GM18505 (cell line): ENCODE measurements around the gene TNNT2.

Experiments used
- ATAC-seq: cut with Tn5 transposase; IDR thresholded peaks from one replicate; pipeline ENCODE4 v1.9.1; 2021; ENCODE audit not compliant: unreplicated experiment
- POLR2A ChIP-seq: IDR thresholded peaks from 4 replicates; pipeline ENCODE4 v1.6.1; 2011; ENCODE audit warnings: borderline replicate concordance; ENCODE audit not compliant: insufficient read depth, insufficient read length; ENCODE audit errors: extremely low read depth

TNNT2 gene

DNA sequence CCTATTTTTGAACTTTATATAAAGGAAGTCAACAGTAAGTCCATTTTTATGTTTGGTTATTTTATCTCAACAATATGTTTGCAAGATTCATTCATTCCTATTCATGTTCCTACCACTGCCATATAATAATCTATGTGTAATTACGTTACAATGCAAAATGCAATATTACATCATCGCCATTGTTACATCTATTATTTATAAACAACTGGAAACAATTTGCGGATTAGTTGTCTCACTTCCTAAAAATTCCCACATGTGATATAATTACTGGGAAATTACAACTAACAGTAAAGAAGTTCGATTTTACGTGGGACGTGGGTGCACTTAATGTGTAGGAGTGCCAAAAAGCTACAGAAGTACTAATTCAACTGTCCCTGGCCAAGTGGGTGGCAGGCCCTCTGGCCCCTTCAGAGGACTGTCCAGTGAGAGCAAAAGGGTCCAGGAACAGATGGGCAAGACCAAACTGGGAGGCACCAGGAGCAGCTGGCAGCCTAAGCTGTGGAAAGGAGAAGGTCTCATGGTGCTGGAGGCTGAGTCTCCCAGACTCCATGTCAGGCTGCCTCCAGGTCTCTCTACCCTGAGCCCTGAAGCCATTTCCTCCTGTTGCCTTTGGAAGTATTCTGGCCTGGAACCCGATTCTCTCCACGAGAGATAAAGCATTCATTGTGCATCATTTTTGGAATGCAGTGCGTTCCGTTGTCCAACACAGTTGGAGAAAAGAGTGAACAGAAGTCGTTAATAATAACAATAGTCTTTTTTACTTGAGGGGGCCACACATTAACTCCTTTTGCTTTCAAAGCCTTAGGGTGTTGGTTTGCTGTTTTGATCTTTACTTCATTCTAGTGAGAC lies 42.9 kb downstream of the TNNT2 start:
- no peak for ATAC-seq

GRCh38 chr1:201332616-201333335 lies 44.7 kb downstream of the TNNT2 start:
- no peak for ATAC-seq
- TF ChIP-seq POLR2A, result no peak

More for the DNA sequence above, 42.9 kb downstream of the TNNT2 start:
- no peak for TF ChIP-seq POLR2A

DNA sequence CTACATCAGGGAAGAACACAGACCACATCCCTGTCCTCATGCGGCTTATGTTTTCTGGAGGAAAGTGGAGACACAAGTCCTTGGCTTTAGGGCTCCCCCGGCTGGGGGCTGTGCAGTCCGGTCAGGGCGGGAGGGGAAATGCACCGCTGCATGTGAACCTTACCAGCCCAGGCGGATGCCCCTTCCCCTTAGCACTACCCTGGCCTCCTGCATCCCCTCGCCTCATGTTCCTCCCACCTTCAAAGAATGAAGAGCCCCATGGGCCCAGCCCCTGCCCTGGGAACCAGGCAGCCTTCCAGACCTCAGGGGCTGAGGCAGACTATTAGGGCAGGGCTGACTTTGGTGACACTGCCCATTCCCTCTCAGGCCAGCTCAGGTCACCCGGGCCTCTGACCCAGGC lies 45.5 kb downstream of the TNNT2 start:
- no peak for ATAC-seq
- TF ChIP-seq POLR2A, result no peak

GRCh38 chr1:201331166-201331565 lies 46.3 kb downstream of the TNNT2 start:
- TF ChIP-seq POLR2A, result no peak
- ATAC-seq, result no peak

DNA sequence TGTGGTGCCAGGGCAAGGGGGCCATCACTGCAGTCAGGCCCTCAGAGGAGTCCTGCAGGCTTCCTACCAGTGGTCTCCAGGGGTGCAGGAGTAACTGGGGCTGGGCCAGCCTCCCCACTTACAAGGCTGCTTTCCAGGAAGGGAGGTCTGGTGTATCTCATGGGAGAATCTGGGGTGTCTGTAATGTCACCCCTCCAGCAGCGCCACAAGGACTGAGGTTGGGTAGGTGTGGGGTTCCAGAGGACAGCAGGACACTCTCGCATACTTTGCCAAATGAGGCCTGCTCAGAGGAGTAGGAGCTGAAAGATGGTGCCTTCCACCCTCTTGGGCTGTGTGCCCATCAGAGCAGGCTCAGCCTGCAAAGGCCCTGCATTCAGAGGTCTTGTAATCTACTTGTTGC lies 46.9 kb downstream of the TNNT2 start:
- no peak for ATAC-seq
- TF ChIP-seq POLR2A, result no peak

DNA sequence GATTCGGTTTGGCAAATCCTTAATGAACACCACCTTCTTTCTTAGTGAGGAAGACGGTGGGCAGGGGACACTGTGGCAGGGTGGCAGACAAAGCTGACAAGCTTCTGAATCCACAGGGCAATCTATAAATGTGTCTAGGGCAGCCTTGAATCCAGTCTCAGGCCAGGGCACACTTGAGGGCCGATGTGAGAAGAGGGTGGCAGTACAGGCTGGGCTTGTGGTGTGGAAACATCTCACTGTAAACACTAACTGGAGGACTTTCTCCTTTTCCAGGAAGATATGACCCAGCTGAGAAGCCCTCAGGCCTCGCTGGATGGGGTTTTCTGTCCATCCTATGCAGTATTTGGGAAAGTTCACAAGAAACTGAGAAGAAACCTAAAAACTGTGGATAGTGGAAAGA lies 47.7 kb downstream of the TNNT2 start:
- TF ChIP-seq POLR2A, result no peak
- ATAC-seq, result no peak

DNA sequence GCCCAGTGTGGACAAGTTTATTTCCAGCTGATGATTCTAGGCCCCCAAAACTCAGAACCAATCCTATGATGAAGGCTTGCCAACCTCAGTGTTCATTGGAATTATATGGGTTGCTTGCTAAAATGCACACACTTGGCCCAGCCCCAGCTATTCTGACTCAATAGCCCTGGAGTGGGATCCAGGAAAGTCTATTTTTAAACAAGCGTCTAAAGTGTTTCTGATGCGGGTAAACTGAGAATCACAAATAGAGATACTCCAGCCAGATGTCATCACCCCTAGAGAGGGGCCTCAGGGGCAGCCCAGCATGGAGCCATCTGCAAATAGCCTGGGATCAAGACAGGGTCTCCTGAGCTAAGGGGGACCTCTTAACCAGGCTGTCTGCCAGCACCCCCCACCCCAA lies 48.2 kb downstream of the TNNT2 start:
- no peak for TF ChIP-seq POLR2A
- ATAC-seq, result no peak

- TF ChIP-seq POLR2A, result no peak
Observed at GRCh38 chr1:201328576-201328975, 48.9 kb downstream of the TNNT2 start.

DNA sequence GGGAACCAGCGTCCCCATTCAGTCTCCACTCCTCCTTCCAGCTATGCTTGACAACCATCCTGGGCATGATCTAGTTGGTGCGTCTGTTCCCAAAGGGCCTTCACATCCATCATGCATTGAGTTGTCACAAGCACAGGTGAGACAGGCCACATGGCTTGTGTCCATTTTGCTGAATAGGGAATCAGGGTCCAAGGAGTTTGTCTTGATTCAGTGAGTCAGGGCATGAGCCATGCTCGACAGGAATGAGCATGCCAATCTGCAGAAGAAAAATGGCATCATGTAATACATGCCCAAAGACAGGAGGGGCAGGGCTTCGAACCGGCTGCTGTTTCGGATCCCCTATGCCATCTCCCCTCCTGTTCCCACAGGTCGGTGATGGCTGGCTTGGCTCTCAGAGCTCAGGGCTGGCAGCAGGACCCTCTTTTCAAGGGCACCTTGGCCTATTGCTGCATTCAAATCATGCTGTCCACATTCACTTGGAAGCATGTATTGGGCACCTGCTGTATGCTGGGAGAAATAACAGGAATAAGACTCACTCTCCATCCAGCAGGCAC lies 49.7 kb downstream of the TNNT2 start:
- ATAC-seq, result no peak
- TF ChIP-seq POLR2A, result no peak

More at GRCh38 chr1:201328576-201328975, 48.9 kb downstream of the TNNT2 start:
- no peak for ATAC-seq

- no peak for ATAC-seq
- no peak for TF ChIP-seq POLR2A
Observed at GRCh38 chr1:201326710-201327109, 50.8 kb downstream of the TNNT2 start.

- no peak for ATAC-seq
- no peak for TF ChIP-seq POLR2A
Observed at GRCh38 chr1:201325678-201326060, 51.8 kb downstream of the TNNT2 start.

GRCh38 chr1:201324821-201325677 lies 52.4 kb downstream of the TNNT2 start:
- no peak for TF ChIP-seq POLR2A
- ATAC-seq, result no peak

GRCh38 chr1:201324306-201324705 lies 53.2 kb downstream of the TNNT2 start:
- no peak for ATAC-seq
- TF ChIP-seq POLR2A, result no peak
